ENCODE measurements around the gene CAND2.
"Not testable (repeated sequence)": the region's sequence is repeated elsewhere in the genome, so short reads cannot be mapped to it uniquely, and the experiment has no call there.

Gene CAND2

DNA sequence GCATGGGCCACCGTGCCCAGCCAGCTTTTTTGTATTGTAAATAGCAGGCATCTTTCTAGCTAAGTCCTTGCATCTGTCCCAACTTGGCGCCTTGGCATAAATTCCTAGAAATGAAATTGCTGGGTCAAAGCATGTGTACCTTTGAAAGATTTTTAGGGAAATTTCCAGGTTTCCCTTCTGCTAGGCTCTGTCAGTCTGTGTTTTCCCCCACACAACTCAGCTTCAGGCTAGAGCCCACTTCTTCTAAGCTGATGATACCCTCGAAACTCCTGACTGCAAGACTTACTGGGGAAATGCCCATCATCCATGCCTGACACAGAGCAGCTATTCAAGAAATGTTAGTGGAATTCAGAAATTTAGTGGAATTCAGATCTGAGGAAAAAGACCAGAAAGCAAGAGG is 55.7 kb downstream of the CAND2 start:
- TF ChIP-seq, protein P1, sequence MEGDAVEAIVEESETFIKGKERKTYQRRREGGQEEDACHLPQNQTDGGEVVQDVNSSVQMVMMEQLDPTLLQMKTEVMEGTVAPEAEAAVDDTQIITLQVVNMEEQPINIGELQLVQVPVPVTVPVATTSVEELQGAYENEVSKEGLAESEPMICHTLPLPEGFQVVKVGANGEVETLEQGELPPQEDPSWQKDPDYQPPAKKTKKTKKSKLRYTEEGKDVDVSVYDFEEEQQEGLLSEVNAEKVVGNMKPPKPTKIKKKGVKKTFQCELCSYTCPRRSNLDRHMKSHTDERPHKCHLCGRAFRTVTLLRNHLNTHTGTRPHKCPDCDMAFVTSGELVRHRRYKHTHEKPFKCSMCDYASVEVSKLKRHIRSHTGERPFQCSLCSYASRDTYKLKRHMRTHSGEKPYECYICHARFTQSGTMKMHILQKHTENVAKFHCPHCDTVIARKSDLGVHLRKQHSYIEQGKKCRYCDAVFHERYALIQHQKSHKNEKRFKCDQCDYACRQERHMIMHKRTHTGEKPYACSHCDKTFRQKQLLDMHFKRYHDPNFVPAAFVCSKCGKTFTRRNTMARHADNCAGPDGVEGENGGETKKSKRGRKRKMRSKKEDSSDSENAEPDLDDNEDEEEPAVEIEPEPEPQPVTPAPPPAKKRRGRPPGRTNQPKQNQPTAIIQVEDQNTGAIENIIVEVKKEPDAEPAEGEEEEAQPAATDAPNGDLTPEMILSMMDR (IDR thresholded peaks at IDR 0.05; ENCODE audit: control insufficient read depth, extremely low read depth, insufficient read depth), result no peak
- DNase-seq (ENCODE audit: low read depth), result no peak
- no peak overlapping the region for H3K4me3 ChIP-seq (ENCODE audit: low read depth, low read length)

DNA sequence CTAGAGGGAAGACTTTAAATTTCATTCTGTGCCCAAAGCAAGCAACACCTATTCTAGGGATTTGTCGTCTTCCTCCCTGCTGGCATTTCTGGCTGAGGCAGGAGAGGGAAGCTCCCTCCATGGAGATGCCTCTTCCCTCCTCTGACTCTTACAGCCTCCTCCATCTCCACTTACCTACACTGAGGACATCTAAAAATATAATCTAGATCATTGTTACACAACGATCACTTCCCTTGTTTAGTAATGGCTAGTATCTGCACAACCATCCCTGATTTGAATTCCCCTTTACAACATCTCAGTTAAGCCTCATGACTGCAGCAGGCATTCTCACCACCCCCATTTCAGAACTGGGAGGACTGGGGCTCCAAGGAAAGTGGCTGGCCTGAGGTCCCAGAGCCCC is 57.4 kb downstream of the CAND2 start:
- not testable (repeated sequence) for H3K4me3 ChIP-seq (ENCODE audit: low read depth, low read length); DNase-seq (ENCODE audit: low read depth)

DNA sequence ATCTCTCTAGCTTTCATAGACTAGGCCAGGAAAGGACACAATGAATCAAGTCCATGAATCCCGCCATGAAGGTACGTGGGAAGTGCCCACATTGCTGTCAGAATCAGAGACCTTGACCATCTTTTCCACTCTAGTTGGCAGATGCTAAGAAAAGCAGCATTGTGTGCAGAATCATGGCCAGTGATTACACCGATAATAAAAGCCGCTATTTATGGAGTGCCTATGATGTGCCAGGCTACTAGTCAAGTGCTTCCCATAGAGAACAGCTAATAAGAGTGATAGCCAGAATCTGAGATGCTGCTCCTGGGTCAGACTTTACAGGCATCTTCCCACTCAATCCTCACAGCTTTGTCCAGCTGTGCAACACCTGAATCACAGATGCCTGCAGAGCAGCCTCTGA is 58.1 kb downstream of the CAND2 start:
- no peak for DNase-seq (ENCODE audit: low read depth)
- H3K4me3 ChIP-seq (ENCODE audit: low read depth, low read length), result no peak overlapping the region
- TF ChIP-seq, protein P1 (IDR thresholded peaks at IDR 0.05; ENCODE audit: control insufficient read depth, extremely low read depth, insufficient read depth), result no peak

DNA sequence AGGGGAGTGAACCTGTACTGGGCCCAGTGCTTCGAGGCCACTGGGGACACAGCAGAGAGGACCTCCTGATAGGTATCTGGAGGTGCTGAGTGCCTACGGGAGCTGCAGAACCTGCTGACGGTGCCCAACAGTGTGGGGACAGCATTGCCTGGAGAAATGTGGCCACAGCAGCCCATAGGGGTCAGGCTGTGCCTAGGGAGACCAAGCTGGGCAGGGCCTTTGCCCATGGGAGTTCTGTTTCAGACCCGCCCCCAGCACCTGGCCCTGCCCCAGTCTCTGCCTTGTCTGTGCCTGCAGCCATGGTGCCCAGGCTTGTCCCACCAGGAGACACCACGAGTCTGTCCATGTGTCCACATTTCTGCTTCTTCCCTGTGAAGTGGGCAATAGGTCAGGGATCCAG is 60.1 kb downstream of the CAND2 start:
- TF ChIP-seq, protein P1 (IDR thresholded peaks at IDR 0.05; ENCODE audit: control insufficient read depth, extremely low read depth, insufficient read depth), result no peak
- H3K4me3 ChIP-seq (ENCODE audit: low read depth, low read length), result no peak overlapping the region
- DNase-seq (ENCODE audit: low read depth), result no peak

DNA sequence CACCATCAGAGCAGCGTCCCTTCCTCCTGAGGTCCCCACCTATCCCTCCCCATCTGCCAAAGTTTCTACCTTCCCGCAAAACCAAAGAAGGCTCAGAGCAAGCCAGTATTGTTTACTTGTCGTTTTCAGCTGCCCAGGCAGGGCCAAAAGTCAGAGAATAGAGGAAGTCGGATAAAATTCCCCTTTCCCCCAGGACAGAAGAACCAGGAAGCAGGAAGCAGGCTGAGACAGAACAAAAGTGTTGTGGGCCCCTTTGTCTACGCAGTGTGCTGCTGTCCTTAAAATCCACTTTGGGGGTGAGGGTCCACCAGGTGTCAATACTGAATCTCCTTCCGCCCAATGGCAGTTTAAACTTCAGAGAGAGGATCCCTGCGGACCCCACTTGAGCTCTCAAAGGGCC is 63.4 kb downstream of the CAND2 start:
- H3K4me3 ChIP-seq (ENCODE audit: low read depth, low read length), result no peak overlapping the region
- TF ChIP-seq, protein P1 (IDR thresholded peaks at IDR 0.05; ENCODE audit: control insufficient read depth, extremely low read depth, insufficient read depth), result no peak
- no peak for DNase-seq (ENCODE audit: low read depth)

DNA sequence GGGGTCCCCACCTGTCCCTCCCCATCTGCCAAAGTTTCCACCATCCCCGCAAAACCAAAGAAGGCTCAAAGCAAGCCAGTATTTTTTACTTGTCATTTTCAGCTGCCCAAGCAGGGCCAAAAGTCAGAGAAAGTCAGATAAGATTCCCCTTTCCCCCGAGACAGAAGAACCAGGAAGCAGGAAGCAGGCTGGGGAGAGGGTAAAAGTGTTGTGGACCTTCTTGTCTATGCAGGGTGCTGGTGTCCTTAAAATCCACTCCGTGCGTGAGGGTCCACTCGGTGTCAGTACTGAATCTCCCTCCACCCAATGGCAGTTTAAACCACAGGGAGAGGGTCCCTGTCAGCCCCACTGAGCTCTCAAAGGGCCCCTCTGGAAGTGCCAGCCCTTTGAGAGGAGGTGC is 65.1 kb downstream of the CAND2 start:
- H3K4me3 ChIP-seq (ENCODE audit: low read depth, low read length), result no peak overlapping the region
- no peak for DNase-seq (ENCODE audit: low read depth)
- TF ChIP-seq, protein P1 (IDR thresholded peaks at IDR 0.05; ENCODE audit: control insufficient read depth, extremely low read depth, insufficient read depth), result no peak

DNA sequence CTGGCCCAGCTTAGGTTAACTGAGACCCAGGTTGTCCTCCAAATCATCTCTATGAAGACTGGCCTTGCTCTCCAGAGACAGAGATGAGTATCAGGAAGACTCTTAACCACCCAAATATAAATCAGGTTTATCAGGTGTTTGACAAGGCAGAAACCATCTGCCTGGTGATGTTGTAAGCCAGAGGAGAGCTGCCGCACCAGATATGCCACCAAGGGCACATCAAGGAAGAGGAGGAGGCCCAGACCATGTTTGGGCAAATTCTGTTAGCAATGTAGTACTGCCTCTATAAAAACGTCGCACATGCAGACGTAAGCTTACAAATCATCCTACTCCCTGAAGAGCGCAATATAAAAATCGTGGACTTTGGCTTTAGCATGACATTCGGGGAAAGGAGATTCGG is 65.9 kb downstream of the CAND2 start:
- DNase-seq (ENCODE audit: low read depth), result no peak
- no peak overlapping the region for H3K4me3 ChIP-seq (ENCODE audit: low read depth, low read length)
- TF ChIP-seq, protein P1 (IDR thresholded peaks at IDR 0.05; ENCODE audit: control insufficient read depth, extremely low read depth, insufficient read depth), result no peak

DNA sequence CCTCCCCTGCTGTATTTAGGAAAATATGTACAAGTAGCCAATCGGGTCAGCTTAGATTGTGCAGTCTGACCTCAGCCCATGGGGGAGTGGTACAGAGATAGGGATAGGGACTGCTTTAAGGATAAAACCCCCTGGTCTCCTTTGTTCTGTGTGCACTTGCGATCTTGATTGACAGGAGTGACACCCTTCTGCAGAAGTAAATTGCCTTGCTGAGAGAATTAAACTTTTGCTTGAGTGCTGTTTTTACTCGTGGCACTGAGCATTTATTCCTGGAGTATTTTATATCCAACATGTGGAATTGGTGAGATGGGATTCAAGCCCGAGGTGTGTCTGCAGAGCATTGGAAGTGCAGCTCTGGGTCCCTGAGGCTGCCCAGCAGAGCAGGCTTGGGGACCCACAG is 68.8 kb downstream of the CAND2 start:
- no peak for DNase-seq (ENCODE audit: low read depth)
- no peak overlapping the region for H3K4me3 ChIP-seq (ENCODE audit: low read depth, low read length)
- TF ChIP-seq, protein P1 (IDR thresholded peaks at IDR 0.05; ENCODE audit: control insufficient read depth, extremely low read depth, insufficient read depth), result no peak

All from LNCaP clone FGC (cell line).